Measurements from ENCODE around the gene CEP85L.

CEP85L gene

DNA sequence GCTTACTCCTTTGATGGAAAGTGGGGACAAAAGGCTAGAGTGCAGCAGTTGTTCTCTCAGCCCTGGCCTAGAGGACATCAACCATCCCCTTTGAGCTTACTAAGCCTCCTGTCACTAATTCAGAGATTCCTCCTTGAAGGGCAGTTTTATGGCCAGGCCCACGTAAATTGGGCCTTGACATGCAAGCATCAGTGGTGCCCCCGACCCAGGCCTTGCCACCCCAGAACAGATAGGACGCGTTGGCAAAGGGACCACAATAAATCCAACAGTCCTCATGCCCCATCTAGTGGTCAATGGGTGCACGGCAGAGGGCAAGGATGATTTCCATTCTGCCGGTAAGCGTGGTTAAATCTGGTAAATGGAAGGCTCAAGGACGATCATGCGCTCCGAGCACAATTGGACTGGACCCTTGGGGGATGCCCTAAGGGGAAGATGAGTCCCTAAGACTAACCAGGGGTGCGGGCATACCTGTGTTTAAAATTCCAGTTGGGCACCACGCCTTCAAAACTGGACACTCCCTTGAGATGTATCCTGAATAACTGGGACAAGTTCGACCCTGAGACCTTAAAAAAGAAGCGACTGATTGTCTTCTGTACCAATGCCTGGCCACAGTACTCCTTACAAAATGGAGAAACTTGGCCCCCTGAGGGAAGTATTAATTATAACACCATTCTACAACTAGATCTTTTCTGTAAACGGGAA is 32.6 kb downstream of the CEP85L start:
- peak; percentile 33 to 56 (median 43) for DNase-seq

- no peak for DNase-seq
Measured at GRCh38 chr6:118617417-118617816, 34.0 kb downstream of the CEP85L start.

GRCh38 chr6:118611334-118611733 is 40.1 kb downstream of the CEP85L start:
- DNase-seq: no peak

- no peak for DNase-seq
Measured at GRCh38 chr6:118606858-118607257, 44.5 kb downstream of the CEP85L start.

DNA sequence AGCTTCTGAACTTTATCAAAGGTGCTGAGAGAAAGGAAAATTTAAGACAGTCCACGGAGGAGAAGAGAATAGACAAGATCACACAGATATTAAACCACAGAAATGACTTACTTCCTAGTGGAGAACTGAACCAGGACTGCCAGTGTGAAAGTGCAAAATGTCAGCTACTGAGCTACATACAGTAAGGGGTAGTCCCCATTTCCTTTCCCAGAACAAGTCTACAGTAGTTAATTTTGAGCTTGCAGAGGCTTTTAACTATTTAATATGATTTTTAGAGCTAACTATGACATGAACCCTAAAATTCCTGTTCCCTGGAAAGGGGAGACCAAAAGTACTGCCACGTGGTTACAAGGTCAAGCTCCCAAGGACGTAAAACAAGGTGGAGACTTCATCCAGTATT is 45.1 kb downstream of the CEP85L start:
- no peak for DNase-seq

DNA sequence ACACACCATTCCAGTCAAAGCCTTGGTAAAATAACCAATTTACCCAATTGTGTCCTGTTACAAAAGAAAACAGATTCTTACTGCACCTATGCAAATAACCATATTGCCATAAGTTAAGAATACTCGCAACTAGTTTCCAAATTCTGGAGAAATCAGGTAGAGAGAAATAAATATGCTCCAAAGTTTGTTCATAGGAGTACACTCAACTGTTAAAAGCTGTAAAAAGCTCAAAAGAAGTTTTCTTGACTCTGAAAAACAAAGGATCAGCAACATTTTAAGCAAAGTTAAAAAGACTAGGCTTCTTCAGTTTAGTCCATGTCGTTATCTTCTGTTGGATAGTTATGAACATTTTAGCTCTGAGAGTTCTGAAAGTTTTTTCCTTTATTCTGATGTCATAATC is 48.0 kb downstream of the CEP85L start:
- DNase-seq: no peak

- DNase-seq: no peak
Measured at GRCh38 chr6:118602300-118602699, 49.1 kb downstream of the CEP85L start.

GRCh38 chr6:118598324-118598723 is 53.1 kb downstream of the CEP85L start:
- no peak for DNase-seq

GRCh38 chr6:118597636-118598035 is 53.8 kb downstream of the CEP85L start:
- DNase-seq: no peak

- no peak for DNase-seq
Measured at GRCh38 chr6:118596774-118597320, 54.5 kb downstream of the CEP85L start.

DNA sequence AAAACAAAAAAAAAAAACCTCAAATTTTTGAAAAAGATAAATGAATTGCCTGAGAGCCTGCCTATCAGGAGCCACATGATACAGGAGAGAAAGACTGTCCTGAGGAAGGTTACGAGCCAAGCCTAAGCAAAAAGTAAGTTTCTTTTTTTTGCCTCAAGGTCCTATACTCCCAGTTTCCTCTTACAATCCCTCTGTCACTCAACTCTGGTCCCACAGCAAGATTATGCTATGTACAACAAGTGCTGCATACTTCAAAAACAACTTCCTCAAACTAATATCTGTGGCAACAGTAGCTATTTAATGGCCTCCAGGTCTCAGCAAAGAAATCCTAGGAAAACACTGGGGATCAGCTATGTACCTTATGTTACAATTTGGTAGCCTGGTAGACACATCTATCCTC is 56.5 kb downstream of the CEP85L start:
- no peak for DNase-seq

DNA sequence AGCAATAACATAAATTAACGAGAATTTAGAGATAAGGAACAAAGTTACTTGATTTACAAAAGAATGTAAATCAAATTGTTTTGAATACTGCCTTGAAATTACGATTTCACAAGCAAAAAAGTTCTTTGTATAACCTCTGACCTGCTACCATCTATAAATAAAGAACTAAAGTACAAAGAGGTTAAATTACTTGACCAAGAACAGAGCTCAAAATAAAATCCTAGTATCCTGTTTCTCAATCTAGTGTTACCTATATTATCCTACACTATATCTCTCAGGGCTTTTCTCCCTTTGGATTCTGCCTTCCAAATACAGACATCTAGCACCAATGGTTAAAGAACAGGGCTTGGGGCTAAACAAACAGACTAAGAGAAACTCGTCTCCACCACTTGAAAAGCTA is 59.5 kb downstream of the CEP85L start:
- no peak for DNase-seq

GRCh38 chr6:118589649-118590365 is 61.6 kb downstream of the CEP85L start:
- no peak for DNase-seq

GRCh38 chr6:118589186-118589585 is 62.2 kb downstream of the CEP85L start:
- no peak for DNase-seq

DNA sequence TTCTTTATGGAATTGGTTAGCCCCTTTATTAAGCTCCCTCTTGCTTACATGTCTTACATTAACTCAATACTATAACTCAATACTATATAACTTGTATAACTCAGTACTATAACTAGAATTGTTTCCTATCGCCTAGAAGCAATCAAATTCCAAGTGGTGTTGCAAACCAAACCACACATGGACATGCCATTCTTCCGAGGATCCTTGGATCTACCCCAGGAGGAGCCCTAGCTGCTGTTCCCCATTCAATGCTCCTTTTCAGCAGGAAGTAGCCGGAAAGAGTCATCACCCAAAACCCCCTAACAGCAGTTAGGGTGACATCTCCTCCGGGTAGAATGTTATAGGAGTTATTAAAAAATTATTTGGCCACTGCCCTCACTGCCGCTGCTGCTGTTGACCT is 62.8 kb downstream of the CEP85L start:
- DNase-seq: no peak

DNA sequence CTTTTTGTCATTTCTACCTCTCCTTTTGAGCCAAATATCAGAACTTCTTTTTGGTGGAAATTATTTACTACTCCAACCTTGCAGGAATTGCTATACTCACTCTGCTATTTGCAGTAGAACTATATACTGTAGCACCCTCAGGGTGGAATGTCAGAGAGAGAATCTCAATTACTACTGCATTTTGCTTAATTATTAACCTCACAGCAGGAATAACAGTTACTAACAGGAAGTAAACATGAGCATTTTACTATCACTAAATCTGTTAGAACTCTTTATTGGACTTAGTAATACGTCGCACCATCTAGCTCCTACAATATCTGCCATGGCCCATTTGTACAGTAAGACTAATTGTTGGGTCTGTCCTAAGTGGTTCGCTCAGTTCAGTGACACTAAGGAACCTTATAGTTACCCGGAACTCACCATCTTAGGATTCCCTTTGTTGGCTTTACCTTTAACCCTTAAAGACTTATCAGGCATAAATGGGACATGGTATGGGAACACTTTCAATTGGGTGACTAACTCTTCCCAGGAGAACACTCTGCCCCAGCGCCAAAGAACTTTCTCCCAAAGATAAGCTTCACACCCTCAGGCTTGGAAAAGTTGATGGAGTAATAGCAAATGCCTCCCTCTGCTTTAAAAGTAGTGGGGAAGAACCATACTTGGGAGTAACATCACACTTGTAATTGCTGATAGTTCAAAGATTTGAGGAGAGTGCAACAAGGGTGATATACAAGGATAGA is 64.5 kb downstream of the CEP85L start:
- no peak for DNase-seq

DNA sequence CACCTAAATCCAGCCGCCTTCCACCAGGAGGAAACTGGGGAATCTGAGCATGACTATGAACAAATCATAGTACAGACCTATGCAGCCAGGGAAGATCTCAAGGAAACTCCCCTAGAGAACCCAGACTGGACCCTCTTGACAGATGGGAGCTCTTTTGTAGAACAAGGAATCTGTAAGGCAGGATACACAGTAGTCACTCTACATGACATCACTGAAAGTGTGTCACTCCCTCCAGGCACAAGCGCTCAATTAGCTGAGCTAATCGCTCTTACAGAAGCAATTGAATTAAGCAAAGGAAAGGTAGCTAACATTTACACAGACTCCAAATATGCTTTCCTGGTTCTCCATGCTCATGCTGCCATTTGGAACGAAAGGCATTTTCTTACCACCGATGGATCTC is 66.5 kb downstream of the CEP85L start:
- DNase-seq: no peak

DNA sequence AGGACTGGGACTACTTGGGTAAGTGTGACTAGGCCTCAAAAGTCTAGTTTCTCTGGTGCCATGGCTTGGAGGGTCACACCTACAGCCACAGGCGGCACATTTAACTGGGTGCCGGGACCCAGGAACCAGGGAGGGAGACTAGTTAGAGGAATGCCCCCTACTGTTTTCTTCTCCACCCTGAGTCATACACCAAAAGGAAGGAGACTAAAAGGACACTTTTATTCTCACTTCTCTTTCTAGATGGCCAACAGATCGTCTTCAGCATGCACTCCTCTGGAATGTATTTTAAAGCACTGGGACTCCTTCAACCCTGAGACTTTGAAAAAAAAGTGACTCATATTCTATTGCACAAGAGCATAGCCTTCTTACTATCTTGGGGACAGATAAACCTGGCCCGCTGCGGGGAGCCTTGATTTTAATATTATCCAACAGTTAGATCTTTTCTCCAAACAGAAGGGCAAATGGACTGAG is 69.9 kb downstream of the CEP85L start:
- DNase-seq: no peak

GRCh38 chr6:118580585-118581419 is 70.6 kb downstream of the CEP85L start:
- DNase-seq: no peak

DNA sequence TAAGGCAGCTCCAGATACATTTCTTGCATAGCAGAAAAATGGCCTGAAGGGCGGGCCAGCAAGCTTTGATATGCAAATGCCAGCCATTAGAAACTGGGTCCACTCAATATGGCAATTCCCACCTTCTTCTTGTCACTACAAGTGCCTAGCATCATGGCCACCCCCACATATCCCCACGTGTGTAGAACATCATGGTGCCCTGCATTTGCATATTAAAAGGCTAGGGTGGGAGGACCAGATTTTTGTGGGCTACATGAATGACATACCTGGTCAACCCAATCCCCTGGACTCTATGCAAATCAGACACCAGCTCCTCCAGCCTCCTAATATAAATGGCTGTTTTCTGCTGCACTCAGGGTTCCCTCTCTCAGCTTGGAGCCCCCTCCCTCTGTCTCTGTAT is 71.6 kb downstream of the CEP85L start:
- no peak for DNase-seq

DNA sequence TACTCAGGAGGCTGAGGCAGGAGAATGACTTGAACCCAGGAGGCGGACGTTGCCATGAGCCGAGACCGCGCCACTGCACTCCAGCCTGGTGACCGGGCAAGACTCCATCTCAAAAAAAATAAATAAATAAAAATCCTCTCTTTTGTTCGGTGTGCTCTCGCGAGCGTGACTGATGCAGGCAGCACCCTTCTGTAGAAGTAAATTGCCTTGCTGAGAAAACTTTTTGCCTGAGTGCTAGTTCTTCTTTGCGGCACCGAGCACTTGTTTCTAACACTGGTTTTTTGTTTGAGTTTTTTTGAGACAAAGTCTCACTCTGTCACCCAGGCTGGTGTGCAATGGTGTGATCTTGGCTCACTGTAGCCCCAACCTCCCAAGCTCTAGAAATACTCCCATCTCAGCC is 72.8 kb downstream of the CEP85L start:
- no peak for DNase-seq

- DNase-seq: no peak
Measured at GRCh38 chr6:118577972-118578371, 73.4 kb downstream of the CEP85L start.
